Pancreas (tissue), 10 donors: ENCODE data around the gene WSB2. TPM values are rescaled to one million over a fixed set of nuclear protein-coding genes. Genes with fewer than 3 reads are reported as not detected.

Experiments used
- ATAC-seq, 4 donors: fragments of 200-7000 bp; cut with Tn5 transposase; one replicate each; pipeline versions ENCODE4 v1.8.0 to v1.9.1; 2020; ENCODE audit warnings: mild to moderate bottlenecking in 4 of 4, moderate library complexity in 4 of 4
- DNase-seq, 6 donors: peaks; one replicate each; pipeline ENCODE4 v3.0.0-alpha.2; 2020
- FAIRE-seq: peaks from 2 replicates; lab custom pipeline; 2012; peaks lifted over from hg19 to GRCh38; lab: Jason Lieb, UNC
- H3K27ac ChIP-seq, 4 donors: fragments of 200-600 bp; sonication (generic); 1 replicate in 3 of 4; 2 replicates in 1 of 4; pipeline versions ENCODE4 v1.5.0 to v1.8.0; 2020
- H3K27me3 ChIP-seq, 4 donors: fragments of 200-600 bp; one replicate each; pipeline ENCODE4 v1.8.0; 2021
- H3K36me3 ChIP-seq, 3 donors: fragments of 200-600 bp; sonication (generic) in 1 of 3; one replicate each; pipeline versions ENCODE4 v1.5.0 to v1.8.0; 2020 to 2021
- H3K4me1 ChIP-seq, 3 donors: fragments of 200-600 bp; one replicate each; pipeline ENCODE4 v1.8.0; 2021
- H3K4me3 ChIP-seq, 4 donors: fragments of 200-600 bp; sonication (generic) in 2 of 4; one replicate each; pipeline versions ENCODE4 v1.5.0 to v1.8.0; 2020 to 2021
- H3K9me3 ChIP-seq, 4 donors: fragments of 200-600 bp; one replicate each; pipeline ENCODE4 v1.8.0; 2021
- CTCF ChIP-seq, 4 donors: fragments of 200-600 bp; sonication (generic) in 3 of 4; IDR thresholded peaks; one replicate each; pipeline versions ENCODE4 v1.5.0 to v1.8.0; 2021; ENCODE audit warnings: antibody characterized with exemption in 4 of 4
- WGBS, 2 donors: extraction: QIAGEN DNeasy Blood & Tissue Kit; methylation state at CpG; one replicate each; pipeline ENCODE4 v1.1.7; 2013; 5-methylcytosine and 5-hydroxymethylcytosine counted together
- intact Hi-C, 3 donors: fragments of 100-400 bp; cut with DNase I; formaldehyde crosslinking; loops; one replicate each; pipeline versions ENCODE4 v1.11.1 to v1.14.2; 2022
- polyA plus RNA-seq, 2 donors: library from polyadenylated mRNA; stranded (reverse); fragments of 200-250 nt; gene quantifications; one replicate each; pipeline ENCODE4 v1.2.3, GENCODE V29; 2013
- total RNA-seq, 6 donors: library from RNA; stranded (reverse); fragmentation: NEBNext Ultra II Directional in 4 of 6; extraction: Animal tissue kit (Norgen Biotek cat#: 25700) in 4 of 6; gene quantifications; one replicate each; pipeline versions ENCODE4 v1.2.1 to v1.2.4, GENCODE V29; 2021 to 2023
- donor health status: healthy with polysubstance abuse.
- donor health status: DM: no; HTN: no; CAD: no; lungs with moderate emphysema.
- donor health status: DM: no; HTN: no; CAD: no.
- donor health status: control.
- donor health status: control.
- donor health status: Bipolar disorder and iron deficiency.
- donor health status: DM: yes; HTN: yes; CAD: no.
- donor health status: DM: no; HTN: no; CAD: no.
- donor health status: DM: no; HTN: no; CAD: no.
- donor health status: DM: yes; HTN: yes; CAD: no.

Gene WSB2
- total and polyA plus RNA-seq, 8 donors = 23.7 to 55.2 (median 41.8) TPM

- no peaks in the 10 kb centered on the region for H3K27me3 ChIP-seq
- FAIRE-seq = no peak
- H3K36me3 ChIP-seq = peaks cover 0 to 24% (median 11%) of the 10 kb centered on the region in 3 donors
- TF ChIP-seq CTCF (IDR thresholded peaks at IDR 0.05) = no peak
- ATAC-seq = no peak
- H3K9me3 ChIP-seq = no peaks in the 10 kb centered on the region
- no peak overlapping the region for H3K27ac ChIP-seq
- WGBS, 2 donors = 90 to 98% methylated on average over 4 of the region's 4 CpGs
- intact Hi-C loops = no loop called here
- H3K4me1 ChIP-seq = no peaks in the 10 kb centered on the region
- H3K4me3 ChIP-seq = no peak overlapping the region
- DNase-seq = no peak
These were observed 14.5 kb downstream of the WSB2 start for GRCh38 chr12:118046430-118046829.

GRCh38 chr12:118044577-118044976 is 16.4 kb downstream of the WSB2 start:
- intact Hi-C loops = no loop called here
- FAIRE-seq (no peak), DNase-seq (no peak), ATAC-seq (no peak)
- H3K4me1 ChIP-seq = no peaks in the 10 kb centered on the region
- no peak for TF ChIP-seq CTCF (IDR thresholded peaks at IDR 0.05)
- no peaks in the 10 kb centered on the region for H3K27me3 ChIP-seq
- H3K9me3 ChIP-seq = no peaks in the 10 kb centered on the region
- H3K27ac ChIP-seq = no peak overlapping the region
- 92 to 97% methylated on average over 8 of the region's 8 CpGs for WGBS, 2 donors
- peaks cover 0 to 32% (median 16%) of the 10 kb centered on the region in 3 donors for H3K36me3 ChIP-seq
- no peak overlapping the region for H3K4me3 ChIP-seq

- TF ChIP-seq CTCF (IDR thresholded peaks at IDR 0.05) = no peak
- Histone ChIP-seq H3K4me1 (no peaks in the 10 kb centered on the region), H3K27ac (no peak overlapping the region), H3K9me3 (no peaks in the 10 kb centered on the region), H3K4me3 (no peak overlapping the region), H3K27me3 (no peaks in the 10 kb centered on the region), H3K36me3 (peaks cover 0 to 37% (median 16%) of the 10 kb centered on the region in 3 donors)
- intact Hi-C loops = no loop called here
- no peak for DNase-seq
- ATAC-seq = no peak
- WGBS, 2 donors = 84 to 85% methylated on average over 2 of the region's 2 CpGs
- FAIRE-seq = no peak
These were observed 16.9 kb downstream of the WSB2 start for GRCh38 chr12:118044075-118044474.

GRCh38 chr12:118042091-118042490 is 18.9 kb downstream of the WSB2 start:
- intact Hi-C loops = no loop called here
- Histone ChIP-seq H3K36me3 (peaks cover 0 to 56% (median 16%) of the 10 kb centered on the region in 3 donors), H3K4me1 (no peaks in the 10 kb centered on the region)

More at GRCh38 chr12:118042091-118042490, 18.9 kb downstream of the WSB2 start:
- TF ChIP-seq CTCF (IDR thresholded peaks at IDR 0.05) = no peak
- no peaks in the 10 kb centered on the region for H3K27me3 ChIP-seq
- 94 to 98% methylated on average over 4 of the region's 4 CpGs for WGBS, 2 donors
- FAIRE-seq (no peak), DNase-seq (no peak), ATAC-seq (no peak)
- H3K4me3 ChIP-seq = no peak overlapping the region
- H3K9me3 ChIP-seq = no peaks in the 10 kb centered on the region
- no peak overlapping the region for H3K27ac ChIP-seq
